NT2/D1 (cell line): ENCODE results near the gene PRDM12.

ENCODE experiments used
- DNase-seq: peaks from one replicate; pipeline ENCODE4 v3.0.0-alpha.2; 2011; ENCODE audit warnings: low read depth, low spot score
- H3K27me3 ChIP-seq: 2 replicates; pipeline ENCODE4 v1.6.0; 2011; ENCODE audit warnings: mild to moderate bottlenecking; ENCODE audit not compliant: insufficient read length, insufficient read depth
- H3K36me3 ChIP-seq: 2 replicates; pipeline ENCODE4 v1.6.1; 2011; ENCODE audit warnings: mild to moderate bottlenecking, low read length, mixed read lengths; ENCODE audit not compliant: insufficient read depth, insufficient read length
- H3K4me1 ChIP-seq: 2 replicates; pipeline ENCODE4 v1.5.1; 2011; ENCODE audit not compliant: insufficient read depth, insufficient read length
- H3K4me3 ChIP-seq: 2 replicates; pipeline ENCODE4 v1.5.1; 2011; ENCODE audit warnings: low read depth; ENCODE audit not compliant: insufficient read length
- H3K9ac ChIP-seq: 2 replicates; pipeline ENCODE4 v1.6.0; 2011; ENCODE audit warnings: low read depth; ENCODE audit not compliant: insufficient read length
- H3K9me3 ChIP-seq: 2 replicates; pipeline ENCODE4 v1.5.1; 2011; ENCODE audit warnings: mild to moderate bottlenecking, low read length; ENCODE audit not compliant: insufficient read depth
- SUZ12 ChIP-seq: IDR thresholded peaks from 2 replicates; pipeline ENCODE4 v1.6.1; 2011; ENCODE audit not compliant: insufficient read length, insufficient read depth; ENCODE audit errors: extremely low read depth
- YY1 ChIP-seq: IDR thresholded peaks from 2 replicates; pipeline ENCODE4 v1.6.1; 2011; ENCODE audit not compliant: insufficient read length, insufficient read depth
- ZNF274 ChIP-seq: IDR thresholded peaks from 2 replicates; pipeline ENCODE4 v1.6.1; 2011; ENCODE audit warnings: mild to moderate bottlenecking, low read depth, low read length

Gene PRDM12

DNA sequence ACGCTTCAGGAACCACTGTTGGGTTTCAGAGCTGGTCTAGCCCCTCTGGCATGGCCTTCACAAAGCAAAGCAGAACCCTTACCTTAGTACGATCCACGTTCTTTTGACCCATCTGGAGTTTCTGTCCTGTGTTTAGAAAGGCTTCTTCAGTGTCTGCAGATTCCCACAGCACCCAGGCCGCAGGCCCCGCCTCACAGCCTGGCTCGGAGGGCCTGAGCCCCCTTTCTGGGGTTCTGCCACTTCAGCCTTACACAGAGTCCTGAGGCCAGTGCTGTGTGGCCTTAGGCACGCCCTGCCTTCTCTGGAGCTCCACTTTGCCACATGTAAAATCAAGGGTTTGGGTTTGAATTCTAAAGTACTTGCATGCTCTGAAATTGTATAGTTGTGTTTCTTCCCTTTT lies 31.6 kb upstream of the PRDM12 start:
- H3K9me3 ChIP-seq: no peaks in the 10 kb centered on the region
- no peak overlapping the region for H3K4me3 ChIP-seq
- no peak for TF ChIP-seq YY1
- no peak for TF ChIP-seq SUZ12
- no peak for TF ChIP-seq ZNF274
- no peaks in the 10 kb centered on the region for H3K27me3 ChIP-seq
- H3K36me3 ChIP-seq: peaks cover 93% of the 10 kb centered on the region
- H3K4me1 ChIP-seq: peaks cover 27% of the 10 kb centered on the region
- no peak overlapping the region for H3K9ac ChIP-seq
- DNase-seq: no peak

DNA sequence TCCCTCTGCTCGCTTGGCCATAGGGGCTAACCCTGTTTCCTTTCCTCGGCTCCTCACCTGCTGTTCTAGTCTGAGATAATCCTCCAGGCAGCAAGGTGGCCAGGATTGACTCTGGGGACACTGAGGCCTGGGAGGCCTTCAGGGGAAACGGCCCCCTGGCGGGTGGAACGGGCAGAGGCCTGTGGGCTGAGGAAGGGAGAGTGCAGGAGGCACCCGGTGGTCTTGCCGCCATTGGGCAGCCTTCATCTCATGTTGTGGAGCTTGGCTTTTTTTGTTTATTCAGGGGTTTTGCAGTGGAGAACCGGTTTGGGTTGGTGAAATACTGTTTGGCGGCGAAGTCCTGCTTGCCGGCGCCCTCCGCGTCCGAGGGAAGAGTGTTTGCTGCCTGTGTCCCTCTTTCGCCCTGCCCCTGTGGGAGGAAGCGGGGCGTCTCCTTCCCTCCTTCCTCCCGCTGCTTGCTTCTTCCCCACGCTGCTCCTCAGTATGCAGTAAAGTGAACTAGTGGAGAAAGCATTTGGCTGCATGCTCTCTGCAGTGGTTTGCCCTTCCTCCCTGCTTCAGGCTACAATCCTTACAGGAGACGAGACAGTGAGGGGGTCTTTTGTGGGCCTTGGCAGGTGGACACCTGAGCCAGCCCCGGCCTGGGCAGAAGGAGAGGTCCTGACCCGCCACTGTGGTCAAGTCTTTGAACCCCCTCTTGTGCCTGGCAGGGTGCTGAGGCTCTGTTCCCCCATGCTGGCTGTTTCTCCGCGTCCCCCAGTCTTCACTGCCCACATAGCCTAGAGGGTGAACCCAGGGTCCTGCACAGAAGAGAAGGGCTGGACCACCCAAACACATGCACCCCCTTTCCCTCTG lies 30.8 kb upstream of the PRDM12 start:
- no peak for TF ChIP-seq ZNF274
- no peak for TF ChIP-seq YY1
- no peak for TF ChIP-seq SUZ12
- Histone ChIP-seq H3K4me3 (no peak overlapping the region), H3K36me3 (peaks cover 91% of the 10 kb centered on the region), H3K9me3 (no peaks in the 10 kb centered on the region), H3K4me1 (peaks cover 25% of the 10 kb centered on the region), H3K9ac (peak overlapping the region; percentile 6), H3K27me3 (no peaks in the 10 kb centered on the region)
- no peak for DNase-seq

DNA sequence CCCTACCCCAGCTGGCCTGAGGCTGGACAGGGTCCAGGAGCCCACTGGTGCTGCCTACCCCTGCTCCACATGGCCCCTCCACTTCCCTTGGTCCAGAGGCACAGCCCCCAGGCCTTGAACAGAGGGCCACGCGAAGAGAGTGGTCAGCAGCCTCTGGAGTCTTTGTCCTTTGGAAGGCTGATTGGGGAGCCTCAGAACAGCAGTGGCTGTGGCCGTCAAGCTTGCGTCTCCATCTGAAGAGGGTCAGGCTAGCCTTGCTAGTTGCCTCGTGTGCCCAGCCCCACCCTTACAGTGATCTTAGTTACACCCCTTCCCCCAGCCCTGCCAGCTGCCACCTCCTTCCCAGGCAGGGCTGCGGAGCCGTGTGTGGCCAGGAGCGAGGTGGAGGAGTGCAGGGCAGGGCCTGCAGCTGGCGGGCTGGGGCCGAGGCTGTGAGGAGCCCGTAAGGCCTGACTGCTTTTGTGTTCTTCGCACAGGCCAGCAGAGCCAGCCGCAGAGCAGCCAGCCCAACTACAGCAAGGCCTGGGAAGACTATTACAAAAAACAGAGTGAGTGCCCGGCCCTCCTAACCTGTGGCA lies 30.1 kb upstream of the PRDM12 start:
- H3K9ac ChIP-seq: no peak overlapping the region
- peaks cover 90% of the 10 kb centered on the region for H3K36me3 ChIP-seq
- H3K27me3 ChIP-seq: no peaks in the 10 kb centered on the region
- no peak for DNase-seq
- H3K4me3 ChIP-seq: no peak overlapping the region
- TF ChIP-seq SUZ12 (no peak), ZNF274 (no peak), YY1 (no peak)
- H3K9me3 ChIP-seq: no peaks in the 10 kb centered on the region
- peaks cover 30% of the 10 kb centered on the region for H3K4me1 ChIP-seq

DNA sequence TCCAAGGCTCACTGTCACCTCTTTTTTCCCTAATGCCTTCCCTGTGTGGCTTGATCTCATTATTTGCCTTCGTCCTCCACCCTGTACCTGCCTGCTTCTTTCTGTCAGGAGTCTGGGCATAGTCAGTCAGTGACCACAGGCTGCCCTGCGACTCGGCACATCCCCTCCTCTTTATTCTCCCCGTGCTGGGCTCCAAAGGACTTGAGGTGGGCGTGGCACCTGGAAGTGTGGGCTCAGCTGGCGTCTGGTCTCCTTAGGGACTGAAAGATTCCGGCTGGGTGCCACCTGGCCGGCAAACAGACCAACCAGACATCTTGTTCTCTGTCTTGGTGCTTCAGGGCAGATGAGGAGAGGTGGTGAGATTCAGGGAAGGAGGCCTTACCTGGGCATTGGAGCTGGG lies 29.6 kb upstream of the PRDM12 start:
- H3K9me3 ChIP-seq: no peaks in the 10 kb centered on the region
- H3K4me1 ChIP-seq: peaks cover 27% of the 10 kb centered on the region
- no peak overlapping the region for H3K9ac ChIP-seq
- DNase-seq: no peak
- no peak for TF ChIP-seq ZNF274
- TF ChIP-seq SUZ12: no peak
- no peak for TF ChIP-seq YY1
- H3K27me3 ChIP-seq: no peaks in the 10 kb centered on the region
- H3K4me3 ChIP-seq: no peak overlapping the region
- peaks cover 85% of the 10 kb centered on the region for H3K36me3 ChIP-seq

DNA sequence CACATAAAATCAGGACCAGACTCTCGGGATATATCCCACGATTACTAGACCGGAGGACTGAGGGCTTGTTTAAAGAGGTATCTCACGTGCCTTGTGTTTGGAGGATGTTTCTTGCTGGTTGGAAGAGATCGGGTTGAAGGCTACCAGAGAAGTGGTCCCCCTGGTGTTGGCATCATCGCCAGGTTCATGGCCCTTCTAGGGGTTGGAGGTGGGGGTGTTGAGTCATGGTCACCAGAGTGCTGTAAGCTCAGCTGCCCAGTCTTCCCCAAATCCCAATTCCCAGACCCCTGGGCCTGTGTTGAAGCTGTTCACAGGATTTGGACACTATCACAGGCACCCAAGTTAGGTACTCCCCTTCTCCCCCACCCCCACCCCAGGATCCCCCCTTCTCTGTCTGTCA lies 29.1 kb upstream of the PRDM12 start:
- peaks cover 80% of the 10 kb centered on the region for H3K36me3 ChIP-seq
- no peaks in the 10 kb centered on the region for H3K9me3 ChIP-seq
- no peak for TF ChIP-seq SUZ12
- no peak for TF ChIP-seq YY1
- TF ChIP-seq ZNF274: no peak
- DNase-seq: no peak
- H3K4me3 ChIP-seq: no peak overlapping the region
- H3K9ac ChIP-seq: no peak overlapping the region
- no peaks in the 10 kb centered on the region for H3K27me3 ChIP-seq
- peaks cover 22% of the 10 kb centered on the region for H3K4me1 ChIP-seq

DNA sequence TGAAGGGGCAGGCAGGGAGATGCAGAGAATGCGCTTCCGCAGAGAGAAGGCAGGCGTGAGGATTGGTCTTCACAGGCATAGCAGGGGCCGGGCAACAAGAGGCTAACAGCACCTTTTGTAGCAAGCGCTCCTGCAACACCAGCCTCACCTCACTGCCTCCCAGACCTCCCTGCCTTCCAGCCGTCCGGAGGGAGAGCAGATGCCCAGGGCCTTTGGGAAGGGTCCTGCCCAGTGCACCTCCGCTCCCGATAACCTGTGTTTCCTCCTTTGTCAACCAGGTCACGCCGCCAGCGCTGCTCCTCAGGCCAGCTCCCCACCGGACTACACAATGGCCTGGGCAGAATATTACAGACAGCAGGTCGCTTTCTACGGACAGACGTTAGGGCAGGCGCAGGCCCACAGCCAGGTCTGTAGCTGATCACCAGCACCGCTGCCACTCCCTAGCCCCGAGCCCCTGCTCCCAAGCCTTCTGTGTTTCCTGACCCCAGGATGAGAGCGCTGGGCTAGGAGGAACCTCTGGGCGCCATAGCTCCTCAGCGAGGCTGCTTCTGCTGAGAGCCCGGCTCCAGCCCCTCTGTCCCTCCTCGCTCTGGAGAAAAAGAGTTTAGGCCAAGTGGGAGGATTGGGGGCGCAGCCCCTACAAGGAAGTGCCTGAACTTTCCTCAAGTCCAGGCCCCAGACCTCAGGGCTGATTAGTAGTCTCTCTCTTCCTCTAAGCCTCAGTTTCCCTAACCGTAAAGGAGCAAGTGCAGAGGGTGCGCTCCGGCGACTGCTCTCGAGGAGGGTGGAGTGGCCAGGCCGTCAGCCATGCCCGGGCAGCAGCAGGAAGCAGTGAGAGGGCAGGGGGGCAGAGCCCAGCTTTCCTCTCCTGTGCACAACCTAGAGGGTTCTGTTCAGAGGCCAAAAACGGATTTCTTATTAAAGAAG lies 28.4 kb upstream of the PRDM12 start:
- Histone ChIP-seq H3K4me3 (no peak overlapping the region), H3K4me1 (peaks cover 16% of the 10 kb centered on the region), H3K27me3 (no peaks in the 10 kb centered on the region), H3K9ac (no peak overlapping the region), H3K9me3 (no peaks in the 10 kb centered on the region), H3K36me3 (peaks cover 73% of the 10 kb centered on the region)
- TF ChIP-seq YY1 (no peak), ZNF274 (no peak), SUZ12 (no peak)
- DNase-seq: no peak

DNA sequence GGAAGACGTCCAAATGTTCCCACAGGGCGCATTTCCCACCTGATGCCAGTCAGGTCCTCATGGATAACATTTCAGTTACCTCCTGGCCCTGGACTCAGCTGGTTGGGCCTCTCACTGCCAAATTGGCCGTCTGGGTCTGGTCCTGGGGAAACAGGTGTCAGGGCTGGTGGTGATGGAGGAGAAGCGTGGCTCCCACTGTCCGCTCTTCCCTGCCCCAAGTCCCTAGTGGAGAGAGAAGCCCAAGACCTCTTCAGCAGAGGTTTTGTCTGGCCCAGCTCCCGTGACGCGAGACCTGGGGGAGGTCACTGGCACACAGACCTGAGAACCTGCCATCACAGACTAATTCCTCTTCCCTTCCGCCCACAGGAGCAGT lies 27.8 kb upstream of the PRDM12 start:
- H3K36me3 ChIP-seq: peaks cover 66% of the 10 kb centered on the region
- no peak for TF ChIP-seq YY1
- no peak for TF ChIP-seq SUZ12
- TF ChIP-seq ZNF274: no peak
- no peak for DNase-seq

More for the DNA sequence above, 27.8 kb upstream of the PRDM12 start:
- Histone ChIP-seq H3K27me3 (no peaks in the 10 kb centered on the region), H3K4me3 (no peak overlapping the region), H3K4me1 (peaks cover 15% of the 10 kb centered on the region), H3K9ac (no peak overlapping the region), H3K9me3 (no peaks in the 10 kb centered on the region)
